ENCODE data around the gene CBX2.

CBX2 gene

DNA sequence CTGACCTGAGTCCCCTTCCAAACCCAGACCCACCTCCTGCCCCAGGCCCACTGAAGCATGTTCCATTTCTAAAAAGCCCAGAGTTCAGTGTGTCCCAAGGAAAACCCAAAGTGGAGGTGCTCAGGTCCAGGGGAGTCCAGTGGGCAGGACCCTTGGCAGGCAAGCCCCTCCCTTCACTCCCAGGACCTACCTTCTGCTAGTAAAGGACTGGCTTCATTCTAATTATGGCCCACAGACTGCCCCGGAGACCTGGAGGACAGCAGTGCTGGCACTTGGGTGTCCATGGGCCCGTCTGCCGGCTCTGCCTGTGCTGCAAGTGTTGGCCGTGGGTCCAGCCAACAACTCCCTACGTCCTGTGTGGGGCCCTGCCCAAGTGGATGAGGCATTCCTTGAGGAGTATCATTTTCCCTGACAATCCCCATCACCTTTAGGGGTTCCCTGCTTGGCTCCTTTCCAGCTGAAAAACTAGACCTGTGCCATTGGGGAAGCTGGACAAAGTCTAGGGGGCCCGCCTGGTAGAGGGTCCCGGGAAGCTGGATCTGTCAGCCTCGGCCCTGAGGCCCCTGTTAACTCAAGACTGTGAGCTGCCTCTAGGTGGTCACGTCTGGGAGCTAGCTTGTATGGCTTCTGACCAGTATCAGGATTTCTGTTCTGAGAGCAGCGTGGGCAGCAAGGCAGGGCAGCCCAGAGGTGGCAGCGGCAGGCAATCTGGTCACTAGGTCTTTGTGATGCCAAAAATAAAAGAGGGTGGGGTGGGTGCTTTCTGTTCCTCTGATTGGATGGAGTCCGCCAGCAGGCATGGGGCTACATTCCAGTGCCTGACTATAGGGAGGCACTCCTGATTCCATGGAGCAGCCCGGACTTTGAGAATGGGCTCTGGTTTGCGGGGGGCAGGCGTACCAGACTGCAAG lies 8.2 kb downstream of the CBX2 start:
- peaks cover 36% of the 10 kb centered on the region for H3K27me3 ChIP-seq (ENCODE audit: insufficient read depth, poor library complexity, severe bottlenecking)
- no peak overlapping the region for H3K4me3 ChIP-seq (replicated peaks; ENCODE audit: insufficient read depth, low read length)
- DNase-seq (ENCODE audit: low read depth in 1 of 2, low spot score in 1 of 2), result no peak
- TF ChIP-seq CTCF (IDR thresholded peaks at IDR 0.05; ENCODE audit: insufficient read depth, low read length), result no peak
- TF ChIP-seq GABPA (IDR thresholded peaks at IDR 0.05; ENCODE audit: low read depth), result no peak
- no peak for TF ChIP-seq REST (IDR thresholded peaks at IDR 0.05; ENCODE audit: insufficient replicate concordance, low read depth)
- TF ChIP-seq POLR2AphosphoS5 (IDR thresholded peaks at IDR 0.05; ENCODE audit: low read depth), result no peak
- no peak for TF ChIP-seq SPI1 (IDR thresholded peaks at IDR 0.05; ENCODE audit: borderline replicate concordance, low read depth)
- no peak overlapping the region for H3K27ac ChIP-seq (replicated peaks)

DNA sequence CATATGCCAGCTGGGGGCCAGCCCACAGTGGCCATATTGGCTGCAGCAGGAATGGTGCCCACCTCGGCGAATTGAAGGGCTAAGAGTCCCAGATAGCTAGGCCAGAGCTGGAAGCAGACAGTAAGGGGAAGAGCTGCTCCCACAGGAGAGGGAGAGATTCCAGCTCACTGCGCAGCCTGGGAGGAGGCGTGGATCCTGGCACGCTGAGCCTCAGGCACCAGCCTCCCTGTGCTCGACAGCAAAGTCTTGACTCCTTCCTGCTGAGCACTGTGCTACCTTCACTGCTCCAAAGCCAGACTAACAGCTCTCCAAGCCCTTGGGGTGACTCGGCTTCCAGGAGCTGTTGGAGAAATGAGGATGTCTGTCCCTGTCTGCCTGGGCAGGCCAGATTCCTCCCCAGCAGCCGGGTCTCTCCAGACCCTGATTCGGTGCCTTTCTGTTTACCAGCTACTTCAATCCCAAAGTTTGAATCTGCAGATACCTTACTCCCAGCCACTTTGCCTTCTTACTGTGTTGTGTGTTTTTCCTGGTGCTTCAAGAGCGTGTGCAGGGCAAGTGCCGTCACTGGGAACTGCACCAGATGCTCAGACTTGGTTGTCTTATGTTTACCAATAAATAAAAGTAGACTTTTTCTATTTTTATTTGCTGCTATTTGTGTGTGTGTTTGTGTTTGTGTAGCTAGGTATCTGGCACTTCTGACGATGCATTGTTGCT lies 9.1 kb downstream of the CBX2 start:
- TF ChIP-seq CTCF (IDR thresholded peaks at IDR 0.05; ENCODE audit: insufficient read depth, low read length), result no peak
- TF ChIP-seq GABPA (IDR thresholded peaks at IDR 0.05; ENCODE audit: low read depth), result no peak
- TF ChIP-seq REST (IDR thresholded peaks at IDR 0.05; ENCODE audit: insufficient replicate concordance, low read depth), result no peak
- TF ChIP-seq POLR2AphosphoS5 (IDR thresholded peaks at IDR 0.05; ENCODE audit: low read depth), result no peak
- Histone ChIP-seq H3K27me3 (ENCODE audit: insufficient read depth, poor library complexity, severe bottlenecking) (peaks cover 46% of the 10 kb centered on the region), H3K27ac (replicated peaks) (no peak overlapping the region), H3K4me3 (replicated peaks; ENCODE audit: insufficient read depth, low read length) (no peak overlapping the region)
- no peak for DNase-seq (ENCODE audit: low read depth in 1 of 2, low spot score in 1 of 2)

GRCh38 chr17:79788455-79788854 lies 10.5 kb downstream of the CBX2 start:
- Histone ChIP-seq H3K4me3 (replicated peaks; ENCODE audit: insufficient read depth, low read length) (no peak overlapping the region), H3K27ac (replicated peaks) (no peak overlapping the region), H3K27me3 (ENCODE audit: insufficient read depth, poor library complexity, severe bottlenecking) (peaks cover 56% of the 10 kb centered on the region)
- no peak for DNase-seq (ENCODE audit: low read depth in 1 of 2, low spot score in 1 of 2)
- TF ChIP-seq REST (IDR thresholded peaks at IDR 0.05; ENCODE audit: insufficient replicate concordance, low read depth) (no peak), POLR2AphosphoS5 (IDR thresholded peaks at IDR 0.05; ENCODE audit: low read depth) (no peak), CTCF (IDR thresholded peaks at IDR 0.05; ENCODE audit: insufficient read depth, low read length) (no peak), GABPA (IDR thresholded peaks at IDR 0.05; ENCODE audit: low read depth) (no peak), SPI1 (IDR thresholded peaks at IDR 0.05; ENCODE audit: borderline replicate concordance, low read depth) (no peak)

Data from HL-60 (cell line).